Measurements from ENCODE around the gene ANKRD52.

DNA sequence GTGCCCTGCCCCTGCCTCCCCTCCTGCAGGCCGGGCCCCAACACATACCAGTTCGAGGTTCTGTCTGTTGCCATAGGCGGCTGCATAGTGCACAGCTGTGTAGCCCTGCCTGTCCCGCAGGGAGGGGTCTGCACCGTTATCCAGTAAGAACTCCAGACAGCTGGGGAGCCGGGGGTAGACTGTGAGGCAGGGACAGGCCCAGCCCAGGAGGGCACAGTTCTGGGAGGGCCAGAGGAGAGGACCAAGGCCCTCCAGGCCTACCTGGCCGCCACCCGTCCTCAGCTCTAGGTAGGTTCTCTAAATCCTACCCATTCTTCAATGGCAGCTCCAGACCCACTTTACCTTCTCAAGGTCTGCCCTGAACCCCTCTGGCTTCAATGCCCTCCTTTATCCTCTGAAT is 9.5 kb downstream of the ANKRD52 start:
- TF ChIP-seq, protein P1, sequence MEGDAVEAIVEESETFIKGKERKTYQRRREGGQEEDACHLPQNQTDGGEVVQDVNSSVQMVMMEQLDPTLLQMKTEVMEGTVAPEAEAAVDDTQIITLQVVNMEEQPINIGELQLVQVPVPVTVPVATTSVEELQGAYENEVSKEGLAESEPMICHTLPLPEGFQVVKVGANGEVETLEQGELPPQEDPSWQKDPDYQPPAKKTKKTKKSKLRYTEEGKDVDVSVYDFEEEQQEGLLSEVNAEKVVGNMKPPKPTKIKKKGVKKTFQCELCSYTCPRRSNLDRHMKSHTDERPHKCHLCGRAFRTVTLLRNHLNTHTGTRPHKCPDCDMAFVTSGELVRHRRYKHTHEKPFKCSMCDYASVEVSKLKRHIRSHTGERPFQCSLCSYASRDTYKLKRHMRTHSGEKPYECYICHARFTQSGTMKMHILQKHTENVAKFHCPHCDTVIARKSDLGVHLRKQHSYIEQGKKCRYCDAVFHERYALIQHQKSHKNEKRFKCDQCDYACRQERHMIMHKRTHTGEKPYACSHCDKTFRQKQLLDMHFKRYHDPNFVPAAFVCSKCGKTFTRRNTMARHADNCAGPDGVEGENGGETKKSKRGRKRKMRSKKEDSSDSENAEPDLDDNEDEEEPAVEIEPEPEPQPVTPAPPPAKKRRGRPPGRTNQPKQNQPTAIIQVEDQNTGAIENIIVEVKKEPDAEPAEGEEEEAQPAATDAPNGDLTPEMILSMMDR (IDR thresholded peaks at IDR 0.05): no peak
- TF ChIP-seq POLR2A (IDR thresholded peaks at IDR 0.05): no peak
